ENCODE results near the gene ADK.
"Not testable (repeated sequence)": the region's sequence is repeated elsewhere in the genome, so short reads cannot be mapped to it uniquely, and the experiment has no call there.

The ADK gene

GRCh38 chr10:74568896-74569295 lies 417.9 kb downstream of the ADK start:
- DNase-seq, result not testable (repeated sequence)

- not testable (repeated sequence) for DNase-seq
These were observed 422.5 kb downstream of the ADK start for GRCh38 chr10:74573497-74573896.

GRCh38 chr10:74575191-74575720 lies 424.2 kb downstream of the ADK start:
- DNase-seq, result no peak

GRCh38 chr10:74575912-74576311 lies 424.9 kb downstream of the ADK start:
- DNase-seq, result no peak

- DNase-seq, result no peak
These were observed 425.6 kb downstream of the ADK start for GRCh38 chr10:74576586-74576985.

- DNase-seq, result not testable (repeated sequence)
These were observed 429.4 kb downstream of the ADK start for GRCh38 chr10:74580438-74580837.

- no peak for DNase-seq
These were observed 431.5 kb downstream of the ADK start for GRCh38 chr10:74582566-74582965.

GRCh38 chr10:74585231-74586087 lies 434.4 kb downstream of the ADK start:
- DNase-seq, result peak; percentile 64 to 67

GRCh38 chr10:74586088-74586585 lies 435.1 kb downstream of the ADK start:
- DNase-seq, result peak; percentile 29 to 49

GRCh38 chr10:74587109-74587854 lies 436.3 kb downstream of the ADK start:
- no peak for DNase-seq

GRCh38 chr10:74589226-74589673 lies 438.2 kb downstream of the ADK start:
- DNase-seq, result peak; percentile 75 to 80

GRCh38 chr10:74589851-74590250 lies 438.8 kb downstream of the ADK start:
- no peak for DNase-seq

- no peak for DNase-seq
These were observed 442.4 kb downstream of the ADK start for GRCh38 chr10:74593470-74593869.

GRCh38 chr10:74596713-74597112 lies 445.7 kb downstream of the ADK start:
- no peak for DNase-seq

- DNase-seq, result no peak
These were observed 448.0 kb downstream of the ADK start for GRCh38 chr10:74598891-74599566.

- DNase-seq, result no peak
These were observed 448.7 kb downstream of the ADK start for GRCh38 chr10:74599672-74600071.

- DNase-seq, result no peak
These were observed 449.1 kb downstream of the ADK start for GRCh38 chr10:74600170-74600569.

- no peak for DNase-seq
These were observed 451.6 kb downstream of the ADK start for GRCh38 chr10:74602576-74602975.

- no peak for DNase-seq
These were observed 459.3 kb downstream of the ADK start for GRCh38 chr10:74610299-74610698.

GRCh38 chr10:74612195-74612594 lies 461.2 kb downstream of the ADK start:
- DNase-seq, result no peak

- no peak for DNase-seq
These were observed 469.6 kb downstream of the ADK start for GRCh38 chr10:74620626-74621025.

GRCh38 chr10:74623786-74624185 lies 472.8 kb downstream of the ADK start:
- no peak for DNase-seq

- DNase-seq, result no peak
These were observed 473.5 kb downstream of the ADK start for GRCh38 chr10:74624501-74624900.

All from activated T-cell treated with anti-CD3 and anti-CD28 coated beads, Interleukin-2, amount 50 U/mL, for 48 hours (primary cell).